GM18517 (cell line): Measurements from ENCODE around the gene EGFLAM.
"Not testable (repeated sequence)": the region's sequence is repeated elsewhere in the genome, so short reads cannot be mapped to it uniquely, and the experiment has no call there.

ENCODE experiments used
- ATAC-seq: cut with Tn5 transposase; IDR thresholded peaks from one replicate; pipeline ENCODE4 v1.9.1; 2021; ENCODE audit warnings: mild to moderate bottlenecking, moderate library complexity; ENCODE audit not compliant: unreplicated experiment

The EGFLAM gene

GRCh38 chr5:38323645-38324295 lies 65.4 kb downstream of the EGFLAM start:
- no peak for ATAC-seq

GRCh38 chr5:38329132-38329715 lies 70.9 kb downstream of the EGFLAM start:
- no peak for ATAC-seq

GRCh38 chr5:38330207-38330606 lies 71.8 kb downstream of the EGFLAM start:
- no peak for ATAC-seq

- no peak for ATAC-seq
Observed at GRCh38 chr5:38331831-38332230, 73.5 kb downstream of the EGFLAM start.

- ATAC-seq, result not testable (repeated sequence)
Observed at GRCh38 chr5:38333181-38333580, 74.8 kb downstream of the EGFLAM start.

GRCh38 chr5:38338455-38338854 lies 80.1 kb downstream of the EGFLAM start:
- no peak for ATAC-seq

- no peak for ATAC-seq
Observed at GRCh38 chr5:38339446-38339845, 81.1 kb downstream of the EGFLAM start.

GRCh38 chr5:38341056-38341455 lies 82.7 kb downstream of the EGFLAM start:
- ATAC-seq, result no peak

- ATAC-seq, result no peak
Observed at GRCh38 chr5:38341641-38342040, 83.3 kb downstream of the EGFLAM start.

GRCh38 chr5:38342261-38342660 lies 83.9 kb downstream of the EGFLAM start:
- ATAC-seq, result no peak

- ATAC-seq, result no peak
Observed at GRCh38 chr5:38344891-38345290, 86.5 kb downstream of the EGFLAM start.

- ATAC-seq, result no peak
Observed at GRCh38 chr5:38346593-38346992, 88.2 kb downstream of the EGFLAM start.

- ATAC-seq, result no peak
Observed at GRCh38 chr5:38347040-38347763, 88.8 kb downstream of the EGFLAM start.

GRCh38 chr5:38347896-38348295 lies 89.5 kb downstream of the EGFLAM start:
- ATAC-seq, result no peak

- no peak for ATAC-seq
Observed at GRCh38 chr5:38360323-38361061, 102.1 kb downstream of the EGFLAM start.

- no peak for ATAC-seq
Observed at GRCh38 chr5:38362713-38363112, 104.4 kb downstream of the EGFLAM start.

GRCh38 chr5:38364825-38365224 lies 106.5 kb downstream of the EGFLAM start:
- no peak for ATAC-seq

GRCh38 chr5:38367410-38367809 lies 109.1 kb downstream of the EGFLAM start:
- ATAC-seq, result no peak

- no peak for ATAC-seq
Observed at GRCh38 chr5:38367966-38368365, 109.6 kb downstream of the EGFLAM start.

GRCh38 chr5:38369692-38370091 lies 111.3 kb downstream of the EGFLAM start:
- ATAC-seq, result no peak

- no peak for ATAC-seq
Observed at GRCh38 chr5:38370358-38371100, 112.2 kb downstream of the EGFLAM start.
